GM23338 (cell line): ENCODE results near the gene BARX1. TPM values are rescaled to one million over a fixed set of nuclear protein-coding genes. Genes with fewer than 3 reads are reported as not detected.
A peak's percentile ranks its signal among the peaks of the same experiment; 100 is the strongest.

ENCODE experiments used
- ATAC-seq: fragments of 200-7000 bp; cut with Tn5 transposase; 3 replicates; pipeline ENCODE4 v1.9.1; 2020
- DNase-seq: peaks from one replicate; pipeline ENCODE4 v3.0.0-alpha.2; 2015; ENCODE audit warnings: low spot score
- H2AFZ ChIP-seq: fragments of 200-600 bp; sonication (generic); 2 replicates; pipeline ENCODE4 v1.8.0; 2016; ENCODE audit warnings: antibody characterized with exemption, mild to moderate bottlenecking, moderate library complexity
- H3F3A ChIP-seq: fragments of 200-600 bp; sonication (generic); replicated peaks from 2 replicates; pipeline ENCODE4 v1.8.0; 2017; ENCODE audit warnings: antibody characterized with exemption, mixed run types, low read depth
- H3K27ac ChIP-seq: fragments of 200-600 bp; sonication (generic); 2 replicates; pipeline ENCODE4 v1.6.1; 2016; ENCODE audit warnings: low read depth
- H3K27me3 ChIP-seq: fragments of 200-600 bp; sonication (generic); 2 replicates; pipeline ENCODE4 v1.8.0; 2016; ENCODE audit warnings: mild to moderate bottlenecking, mixed run types, moderate library complexity; ENCODE audit not compliant: insufficient read depth
- H3K36me3 ChIP-seq: fragments of 200-600 bp; sonication (generic); 2 replicates; pipeline ENCODE4 v1.8.0; 2016; ENCODE audit warnings: mild to moderate bottlenecking; ENCODE audit not compliant: insufficient read depth
- H3K4me1 ChIP-seq: fragments of 200-600 bp; sonication (generic); 2 replicates; pipeline ENCODE4 v1.8.0; 2016; ENCODE audit warnings: mild to moderate bottlenecking, moderate library complexity; ENCODE audit not compliant: insufficient read depth
- H3K4me2 ChIP-seq: fragments of 200-600 bp; sonication (generic); 2 replicates; pipeline ENCODE4 v1.7.1; 2017; ENCODE audit warnings: mixed run types
- H3K4me3 ChIP-seq: fragments of 200-600 bp; sonication (generic); 2 replicates; pipeline ENCODE4 v1.6.1; 2016; ENCODE audit warnings: mixed run types
- H3K79me2 ChIP-seq: fragments of 200-600 bp; sonication (generic); replicated peaks from 2 replicates; pipeline ENCODE4 v1.8.0; 2017; ENCODE audit warnings: mild to moderate bottlenecking; ENCODE audit not compliant: insufficient read depth
- H3K9me2 ChIP-seq: fragments of 200-600 bp; sonication (generic); 2 replicates; pipeline ENCODE4 v1.8.0; 2017; ENCODE audit not compliant: insufficient read depth
- H4K20me1 ChIP-seq: fragments of 200-600 bp; sonication (generic); replicated peaks from 2 replicates; pipeline ENCODE4 v1.8.0; 2017; ENCODE audit warnings: mild to moderate bottlenecking; ENCODE audit not compliant: insufficient read depth
- H3K27ac Mint-ChIP-seq: 2 replicates; pipeline ENCODE4 v1.8.0; 2020; ENCODE audit warnings: inconsistent platforms, mild to moderate bottlenecking, moderate library complexity, mixed read lengths
- H3K27me3 Mint-ChIP-seq: 3 replicates; pipeline ENCODE4 v1.8.0; 2022; ENCODE audit warnings: low read depth, mild to moderate bottlenecking, moderate library complexity, mixed read lengths, inconsistent platforms; ENCODE audit not compliant: insufficient read depth, poor library complexity
- H3K36me3 Mint-ChIP-seq: 3 replicates; pipeline ENCODE4 v1.8.0; 2021; ENCODE audit warnings: low read depth, mild to moderate bottlenecking, inconsistent platforms, moderate library complexity, mixed read lengths
- H3K4me1 Mint-ChIP-seq: 3 replicates; pipeline ENCODE4 v1.8.0; 2020; ENCODE audit warnings: mild to moderate bottlenecking, inconsistent platforms, mixed read lengths
- H3K4me3 Mint-ChIP-seq: 3 replicates; pipeline ENCODE4 v1.8.0; 2021; ENCODE audit warnings: moderate library complexity, mild to moderate bottlenecking, inconsistent platforms, mixed read lengths
- H3K9me3 Mint-ChIP-seq: 3 replicates; pipeline ENCODE4 v1.8.0; 2020; ENCODE audit warnings: moderate library complexity, mild to moderate bottlenecking, inconsistent platforms, mixed read lengths
- CREB1 ChIP-seq: fragments of 250-450 bp; sonication (Bioruptor Pico); IDR thresholded peaks from 2 replicates; pipeline ENCODE4 v1.5.0; 2020; ENCODE audit warnings: low read depth, mild to moderate bottlenecking, moderate library complexity
- CTCF ChIP-seq, 2 experiments: fragments of 200-600 bp in 1 of 2; sonication (generic) in 1 of 2; conservative IDR thresholded peaks; 2 replicates each; pipeline versions ENCODE4 v1.5.1 to v1.6.1; 2016 to 2017; ENCODE audit warnings: antibody characterized with exemption in 2 of 2, low read depth in 2 of 2, mild to moderate bottlenecking in 2 of 2, moderate library complexity in 1 of 2
- ETS1 ChIP-seq: IDR thresholded peaks from 2 replicates; pipeline ENCODE4 v1.6.1; 2016; ENCODE audit warnings: antibody characterized with exemption
- EZH2 ChIP-seq: fragments of 200-600 bp; sonication (generic); IDR thresholded peaks from one replicate; pipeline ENCODE4 v1.8.0; 2017; ENCODE audit warnings: antibody characterized with exemption, mild to moderate bottlenecking, low read depth; ENCODE audit not compliant: unreplicated experiment
- EZH2phosphoT487 ChIP-seq: fragments of 200-600 bp; sonication (generic); IDR thresholded peaks from one replicate; pipeline ENCODE4 v1.8.1; 2018; ENCODE audit warnings: antibody characterized with exemption; ENCODE audit not compliant: unreplicated experiment
- JUNB ChIP-seq: IDR thresholded peaks from one replicate; pipeline ENCODE4 v1.6.1; 2016; ENCODE audit warnings: antibody characterized with exemption; ENCODE audit not compliant: unreplicated experiment
- NANOG ChIP-seq: IDR thresholded peaks from 2 replicates; pipeline ENCODE4 v1.6.1; 2016; ENCODE audit warnings: antibody characterized with exemption, borderline replicate concordance
- POLR2AphosphoS5 ChIP-seq: IDR thresholded peaks from 2 replicates; pipeline ENCODE4 v1.6.1; 2016; ENCODE audit warnings: antibody characterized with exemption, low read depth
- REST ChIP-seq: IDR thresholded peaks from one replicate; pipeline ENCODE4 v1.6.1; 2018; ENCODE audit warnings: antibody characterized with exemption; ENCODE audit not compliant: unreplicated experiment
- STAT1 ChIP-seq: IDR thresholded peaks from one replicate; pipeline ENCODE4 v1.6.1; 2016; ENCODE audit warnings: antibody characterized with exemption; ENCODE audit not compliant: unreplicated experiment
- ZNF114 ChIP-seq: fragments of 250-450 bp; sonication (Bioruptor Pico); IDR thresholded peaks from 2 replicates; pipeline ENCODE4 v1.5.0; 2020; ENCODE audit warnings: mild to moderate bottlenecking, moderate library complexity
- ZNF462 ChIP-seq: fragments of 250-450 bp; sonication (Bioruptor Pico); IDR thresholded peaks from 2 replicates; pipeline ENCODE4 v1.5.0; 2020; ENCODE audit warnings: mild to moderate bottlenecking, moderate library complexity
- polyA plus RNA-seq: library from polyadenylated mRNA; unstranded; fragments of >200 nt; fragmentation: Nextera tagmentation; extraction: Ambion mirVana; gene quantifications from 2 replicates; pipeline ENCODE4 v1.2.1, GENCODE V29; 2016
- total RNA-seq: library from RNA; depleted of rRNA; stranded (reverse); fragments of >200 nt; shearing (Covaris generic); gene quantifications from 2 replicates; pipeline ENCODE4 v1.2.3, GENCODE V29; 2014

The BARX1 gene
- total and polyA plus RNA-seq, 2 experiments from 2014 or later, result 0.87 to 1.6 TPM

GRCh38 chr9:93929231-93929630 lies 25.9 kb downstream of the BARX1 start (continued):
- TF ChIP-seq STAT1 (no peak), JUNB (no peak), ZNF114 (CRISPR knock-in tag) (no peak)

- H4K20me1 ChIP-seq, result no peaks in the 10 kb centered on the region
- H3K4me1 ChIP-seq, result no peaks in the 10 kb centered on the region
- H3K4me2 ChIP-seq, result no peak overlapping the region
- H3K36me3 ChIP-seq, result no peaks in the 10 kb centered on the region
- H3K27me3 ChIP-seq, result no peaks in the 10 kb centered on the region
- Mint-ChIP-seq H3K27me3 (peaks cover 13% of the 10 kb centered on the region), H3K36me3 (no peaks in the 10 kb centered on the region), H3K4me3 (no peak overlapping the region), H3K4me1 (peaks cover 5% of the 10 kb centered on the region; the same call in 2 of the 3 replicates), H3K27ac (no peak overlapping the region), H3K9me3 (no peaks in the 10 kb centered on the region)
- no peak for TF ChIP-seq EZH2
- TF ChIP-seq STAT1, result no peak
- no peak for TF ChIP-seq NANOG
- TF ChIP-seq EZH2phosphoT487, result no peak
- no peak for TF ChIP-seq ZNF114 (CRISPR knock-in tag)
- TF ChIP-seq POLR2AphosphoS5, result no peak
- TF ChIP-seq REST, result no peak
- TF ChIP-seq CREB1 (CRISPR knock-in tag), result no peak
- TF ChIP-seq ETS1, result no peak
- TF ChIP-seq CTCF (conservative IDR thresholded peaks at IDR 0.05; ENCODE audit: low read depth in 2 of 2), result no peak
- TF ChIP-seq ZNF462 (CRISPR knock-in tag), result no peak
- H3K27ac ChIP-seq, result no peak overlapping the region
- DNase-seq (no peak), ATAC-seq (peak; percentile 50; the same call in 2 of the 3 replicates)
- no peak overlapping the region for H2AFZ ChIP-seq
- H3F3A ChIP-seq, result no peaks in the 10 kb centered on the region
- H3K9me2 ChIP-seq, result no peaks in the 10 kb centered on the region
- no peak overlapping the region for H3K4me3 ChIP-seq
- no peaks in the 10 kb centered on the region for H3K79me2 ChIP-seq
Observed at GRCh38 chr9:93922535-93922934, 32.6 kb downstream of the BARX1 start.
